Measurements from ENCODE around the gene KRTAP5-10. TPM values are rescaled to one million over a fixed set of nuclear protein-coding genes. Genes with fewer than 3 reads are reported as not detected.
"Not testable (repeated sequence)": the region's sequence is repeated elsewhere in the genome, so short reads cannot be mapped to it uniquely, and the experiment has no call there.

The KRTAP5-10 gene
- total and polyA plus RNA-seq, 12 donors = 0.06 to 0.48 (median 0.27) TPM; not detected in 9

DNA sequence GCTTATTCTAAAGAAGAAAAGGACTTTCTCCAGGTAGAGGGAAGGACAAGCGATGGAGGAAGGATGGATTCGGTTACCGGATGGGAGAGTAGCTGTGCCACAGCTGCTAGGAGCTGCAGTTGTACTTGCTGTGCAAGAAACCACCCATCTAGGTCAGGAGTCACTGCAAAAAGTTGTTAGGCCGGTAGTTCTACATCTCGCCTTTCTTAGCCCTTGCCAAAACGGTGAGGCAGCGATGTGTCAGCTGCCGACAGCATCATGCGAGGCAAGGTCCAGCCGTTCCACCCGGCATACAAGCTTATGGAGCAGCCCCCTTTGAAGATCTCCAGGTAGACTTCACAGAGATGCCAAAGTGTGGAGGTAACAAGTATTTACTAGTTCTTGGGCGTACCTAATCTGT is 49.6 kb downstream of the KRTAP5-10 start:
- intact Hi-C loops (cut with DNase I); H3K9me3 ChIP-seq (replicated peaks in 1 of 3): not testable (repeated sequence)
- WGBS, 4 donors = 76 to 81% (median 79%) methylated on average over 7 to 12 of the region's 12 CpGs

More for the DNA sequence above, 49.6 kb downstream of the KRTAP5-10 start:
- not testable (repeated sequence) for H3K36me3 ChIP-seq (replicated peaks in 1 of 2); H3K4me3 ChIP-seq; H3K27me3 ChIP-seq; DNase-seq; H3K4me1 ChIP-seq (replicated peaks in 1 of 2); H3K27ac ChIP-seq

Small RNA genes within 50 kb of the gene (small RNA-seq; reads per million reads assigned to genes)
- 0 reads per million in 2 donors for gene AP000867.1
- 0 reads per million in 2 donors for gene KRTAP5-14P

Other genes starting within 250 kb of the KRTAP5-10 start
- 100 to 1,000 TPM in 4 of 9 donors, 10 to 100 TPM in 5; 53.1 to 904 (median 94.2) TPM for gene DHCR7, start 117.2 kb upstream of the KRTAP5-10 start, total RNA-seq
- 100 to 1,000 TPM in 1 of 3 donors, 10 to 100 TPM in 2; 31.8 to 690 (median 56.3) TPM for gene DHCR7, start 117.2 kb upstream of the KRTAP5-10 start, polyA plus RNA-seq
- gene NADSYN1, start 112.4 kb upstream of the KRTAP5-10 start, total RNA-seq = 10 to 100 TPM; 42.2 to 77.4 (median 56.1) TPM
- gene NADSYN1, start 112.4 kb upstream of the KRTAP5-10 start, polyA plus RNA-seq = 100 to 1,000 TPM in 2 of 3 donors, 10 to 100 TPM in 1; 37.1 to 128 (median 114) TPM
- under 1 TPM in 1 of 9 donors, not detected in 8; 0.28 TPM for gene KRTAP5-7, start 38.3 kb upstream of the KRTAP5-10 start, total RNA-seq
- under 1 TPM in 1 of 3 donors, not detected in 2; 0.07 TPM for gene KRTAP5-7, start 38.3 kb upstream of the KRTAP5-10 start, polyA plus RNA-seq
- under 1 TPM in 1 of 9 donors, not detected in 8; 0.28 TPM for gene KRTAP5-8, start 27.5 kb upstream of the KRTAP5-10 start, total RNA-seq
- not detected for gene KRTAP5-8, start 27.5 kb upstream of the KRTAP5-10 start, polyA plus RNA-seq
- gene KRTAP5-9, start 17.1 kb upstream of the KRTAP5-10 start, total RNA-seq = under 1 TPM in 1 of 9 donors, not detected in 8; 0.18 TPM
- gene KRTAP5-9, start 17.1 kb upstream of the KRTAP5-10 start, polyA plus RNA-seq = 1 to 10 TPM in 1 of 3 donors, under 1 TPM in 2; 0.18 to 1.6 (median 0.71) TPM
- gene KRTAP5-11, start 17.3 kb downstream of the KRTAP5-10 start, total RNA-seq = not detected
- not detected for gene KRTAP5-11, start 17.3 kb downstream of the KRTAP5-10 start, polyA plus RNA-seq